GM19240 (cell line): ENCODE results near the gene SLC25A31.

Experiments
- DNase-seq: peaks from one replicate; pipeline ENCODE4 v3.0.0; 2011; ENCODE audit warnings: low spot score; ENCODE audit not compliant: insufficient read length

SLC25A31 gene

DNA sequence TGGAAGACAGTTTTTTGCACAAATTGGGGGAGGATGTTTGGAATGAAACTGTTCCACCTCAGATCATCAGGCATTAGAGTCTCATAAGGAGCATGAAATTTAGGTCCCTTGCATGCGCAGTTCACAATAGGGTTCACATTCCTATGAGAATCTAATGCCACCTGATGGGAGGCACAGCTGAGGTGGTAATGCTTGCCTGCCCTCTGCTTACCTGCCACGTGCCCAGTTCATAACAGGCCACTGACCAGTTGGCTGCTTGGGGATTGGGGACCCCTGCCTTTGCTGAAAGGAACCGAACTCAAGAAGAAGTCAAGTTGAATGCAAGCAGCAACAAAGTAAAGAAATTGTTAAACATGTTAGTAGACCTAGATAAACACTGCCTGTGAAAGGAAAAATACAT is 47.3 kb downstream of the SLC25A31 start:
- DNase-seq: no peak

DNA sequence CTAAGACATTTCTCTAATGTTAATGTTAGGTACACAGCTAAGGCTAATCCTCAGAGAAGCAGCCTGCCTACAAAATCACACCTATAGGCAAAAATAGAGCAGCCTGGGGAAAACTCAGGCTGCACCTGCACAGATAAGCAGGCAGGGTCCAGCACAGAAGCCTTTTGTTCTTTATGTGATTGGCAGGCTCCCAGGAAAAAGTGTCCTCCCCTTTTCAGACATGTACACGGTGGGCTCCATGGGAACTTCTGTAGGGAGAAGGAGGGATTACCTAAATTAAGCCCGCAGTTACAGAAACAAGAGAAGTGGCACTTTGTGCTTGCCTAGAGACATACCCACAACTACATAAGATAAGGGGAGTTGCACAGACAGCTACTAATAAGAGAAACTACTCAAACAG is 47.9 kb downstream of the SLC25A31 start:
- no peak for DNase-seq

- no peak for DNase-seq
Measured at GRCh38 chr4:127780598-127780997, 50.4 kb downstream of the SLC25A31 start.

DNA sequence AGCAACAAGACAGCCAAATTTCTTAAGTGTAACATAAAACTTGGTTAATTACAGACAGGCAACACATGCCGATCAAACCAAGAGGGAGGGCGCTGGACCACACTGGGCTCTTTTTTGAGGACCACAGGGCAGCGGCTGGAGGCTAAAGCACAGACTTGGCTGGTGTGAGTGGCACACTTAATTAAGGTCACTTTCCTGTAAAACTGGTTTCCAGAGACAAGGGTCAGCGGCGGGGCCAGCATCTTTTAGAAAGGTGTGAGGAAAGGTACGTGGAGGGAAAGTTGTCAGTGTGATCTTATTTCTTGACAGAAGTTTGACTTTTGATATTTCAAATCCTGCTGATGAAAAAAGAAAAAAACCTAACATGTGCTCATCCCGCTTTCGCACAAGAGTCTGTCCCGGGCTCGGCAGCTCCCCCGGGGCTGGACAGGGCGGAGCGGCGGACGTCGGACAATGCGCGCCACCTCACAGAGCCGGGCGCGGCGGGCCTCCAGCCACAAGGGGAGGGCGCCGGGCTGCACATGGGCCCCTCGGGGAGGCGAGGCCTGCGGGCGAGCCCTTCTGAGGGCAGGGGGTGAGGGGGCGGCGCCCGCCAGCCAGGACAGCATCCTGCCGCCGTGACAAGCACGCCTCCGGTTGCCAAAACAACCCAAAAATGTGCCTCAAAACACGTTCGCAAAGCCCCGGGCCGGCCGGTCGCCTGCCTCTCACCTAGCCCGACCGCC is 51.3 kb downstream of the SLC25A31 start:
- no peak for DNase-seq

GRCh38 chr4:127782025-127782274 is 51.8 kb downstream of the SLC25A31 start:
- DNase-seq: peak; percentile 41

GRCh38 chr4:127782275-127783025 is 52.2 kb downstream of the SLC25A31 start, which contains the start of gene HSPA4L:
Gene HSPA4L (plus strand): TSS chr4:127782322. CDS start chr4:127782551, 229 bp downstream.
- no peak for DNase-seq

DNA sequence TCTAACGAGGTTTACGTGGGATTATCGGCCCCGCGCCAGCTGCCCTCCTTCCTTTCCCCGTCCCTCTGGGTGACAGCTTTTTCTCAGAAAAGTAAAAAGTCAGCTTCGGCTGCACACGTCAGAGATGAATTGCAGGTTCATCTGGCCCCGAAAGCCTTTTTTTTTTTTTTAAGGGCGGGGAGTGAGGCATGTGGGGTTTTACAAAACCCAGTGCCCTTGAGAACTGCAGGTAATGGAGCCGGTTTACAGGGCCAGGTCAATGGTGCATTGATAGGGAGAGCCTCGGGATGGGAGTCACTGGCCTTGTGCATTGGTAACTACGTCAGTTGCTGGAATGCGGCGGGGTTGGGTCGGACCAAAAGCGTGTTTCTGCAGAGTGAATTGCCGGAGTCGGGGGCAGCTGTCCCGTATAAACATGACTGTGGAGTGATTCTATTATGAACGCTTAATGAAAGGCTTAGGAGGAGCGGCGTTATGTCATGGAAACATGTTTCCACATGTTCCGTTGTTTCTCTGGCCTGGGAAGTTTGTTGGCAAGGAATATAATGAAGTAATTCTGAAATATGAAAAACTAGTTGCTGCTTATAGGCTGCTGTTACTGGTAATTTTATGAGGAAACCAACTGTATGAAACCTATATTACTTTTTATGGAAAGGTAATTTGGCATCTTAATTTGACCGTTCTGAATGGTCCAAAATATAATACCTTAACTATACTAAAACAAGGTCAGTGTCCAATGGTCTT is 53.0 kb downstream of the SLC25A31 start:
- no peak for DNase-seq

GRCh38 chr4:127783955-127784770 is 54.0 kb downstream of the SLC25A31 start:
- no peak for DNase-seq

DNA sequence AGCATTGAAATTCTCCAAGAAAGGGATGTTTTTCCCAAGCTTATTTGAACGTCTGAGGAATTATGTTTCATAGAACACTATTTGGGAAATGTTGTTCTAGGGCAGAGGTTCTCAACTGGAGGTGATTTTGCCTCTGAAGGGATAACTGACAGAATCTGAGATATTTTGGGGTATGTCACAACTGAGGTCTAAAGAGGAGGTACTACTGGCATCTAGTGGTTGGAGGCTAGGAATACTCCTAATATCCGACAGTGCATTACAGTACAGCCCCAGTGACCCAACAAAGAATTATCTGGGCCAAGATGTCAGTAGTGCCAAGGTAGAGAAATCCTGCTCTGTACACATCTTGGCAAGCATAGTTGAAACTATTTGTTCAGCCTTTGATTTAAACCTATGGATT is 58.3 kb downstream of the SLC25A31 start:
- DNase-seq: no peak

DNA sequence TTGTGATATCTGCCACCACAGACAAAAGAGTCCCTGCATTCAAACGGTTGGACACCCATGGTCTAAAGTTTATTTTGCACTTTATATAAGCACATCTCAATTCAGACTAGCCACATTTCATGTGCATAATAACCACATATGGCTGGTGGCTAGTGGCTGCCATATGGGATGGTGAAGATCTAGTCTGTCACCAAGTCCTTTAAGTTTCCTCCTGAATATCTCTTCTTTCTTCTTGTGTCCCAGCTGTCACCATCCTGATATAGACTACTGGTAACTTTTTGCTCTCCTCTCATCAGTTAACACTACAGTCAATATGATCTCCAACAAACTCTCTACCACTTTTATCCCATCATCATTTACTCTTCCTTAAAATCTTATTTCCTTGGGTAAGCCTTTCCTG is 61.2 kb downstream of the SLC25A31 start:
- DNase-seq: no peak

GRCh38 chr4:127793528-127793927 is 63.3 kb downstream of the SLC25A31 start:
- no peak for DNase-seq

DNA sequence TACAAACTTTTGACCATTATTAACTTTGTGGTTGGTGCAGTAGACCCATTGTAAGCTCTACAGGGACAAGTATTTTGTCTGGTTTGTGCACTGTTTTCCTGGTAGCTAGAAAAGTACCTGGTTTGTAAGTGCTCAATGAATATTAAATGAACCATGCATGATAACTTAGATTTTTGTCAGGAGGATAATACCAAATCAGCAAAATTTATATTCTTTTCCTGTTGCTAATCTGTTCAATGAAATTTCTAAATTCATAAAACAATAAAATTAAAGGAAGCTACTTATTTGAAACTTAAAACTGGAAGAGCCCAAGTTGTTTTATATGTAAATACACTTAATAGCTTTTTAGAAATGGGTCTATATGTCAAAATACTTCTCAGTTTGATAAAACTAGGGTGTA is 69.5 kb downstream of the SLC25A31 start:
- DNase-seq: no peak

- no peak for DNase-seq
Measured at GRCh38 chr4:127809173-127809800, 79.1 kb downstream of the SLC25A31 start.

GRCh38 chr4:127810551-127810950 is 80.4 kb downstream of the SLC25A31 start:
- DNase-seq: no peak

DNA sequence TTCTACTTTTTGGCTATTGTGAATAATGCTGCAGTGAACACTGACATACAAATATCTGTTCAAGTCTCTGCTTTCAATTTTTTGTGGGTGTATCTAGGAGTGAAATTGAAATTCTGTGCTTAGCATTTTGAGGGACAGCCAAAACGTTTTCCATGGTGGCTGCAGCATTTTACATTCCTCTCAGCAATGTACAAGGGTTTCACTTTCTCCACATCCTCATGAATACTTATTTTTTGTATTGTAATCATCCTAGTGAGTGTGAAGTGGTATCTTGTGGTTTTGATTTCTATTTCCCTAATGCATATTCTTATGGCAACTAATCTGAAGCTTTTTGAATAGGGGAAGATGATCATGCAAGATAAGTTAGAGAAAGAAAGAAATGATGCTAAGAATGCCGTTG is 92.2 kb downstream of the SLC25A31 start:
- no peak for DNase-seq
